ENCODE results near the gene FOXK1. TPM values are rescaled to one million over a fixed set of nuclear protein-coding genes. Genes with fewer than 3 reads are reported as not detected.

The FOXK1 gene
- total RNA-seq, 1 donor from 2014 or later, result 53.6 TPM

- no peak for DNase-seq (ENCODE audit: low read depth)
- Mint-ChIP-seq H3K36me3 (ENCODE audit: low read depth, unreplicated experiment) (peaks cover 11% of the 10 kb centered on the region), H3K27ac (ENCODE audit: unreplicated experiment) (no peak overlapping the region), H3K27me3 (ENCODE audit: low read depth, unreplicated experiment) (no peaks in the 10 kb centered on the region), H3K9me3 (ENCODE audit: unreplicated experiment) (no peaks in the 10 kb centered on the region), H3K4me1 (ENCODE audit: low read depth, unreplicated experiment) (peaks cover 23% of the 10 kb centered on the region), H3K4me3 (ENCODE audit: unreplicated experiment) (no peak overlapping the region)
- Histone ChIP-seq H3K27ac (ENCODE audit: low read depth, low read length) (peak overlapping the region; percentile 74), H3K4me2 (ENCODE audit: low read length) (no peak overlapping the region), H2AFZ (ENCODE audit: low read depth, low read length) (no peak overlapping the region), H3K9ac (ENCODE audit: low read length) (no peak overlapping the region), H4K20me1 (ENCODE audit: insufficient read depth, low read length) (peaks cover 74% of the 10 kb centered on the region), H3K79me2 (ENCODE audit: insufficient read depth, low read length) (peaks cover 99% of the 10 kb centered on the region), H3K27me3 (ENCODE audit: insufficient read depth, low read length) (no peaks in the 10 kb centered on the region), H3K36me3 (ENCODE audit: insufficient read depth, low read length) (no peaks in the 10 kb centered on the region), H3K4me1 (ENCODE audit: insufficient read depth, low read length) (peaks cover 15% of the 10 kb centered on the region), H3K9me3 (ENCODE audit: insufficient read depth, low read depth, low read length) (no peaks in the 10 kb centered on the region), H3K4me3 (ENCODE audit: insufficient read depth, low read depth, low read length) (no peak overlapping the region)
- TF ChIP-seq EZH2 (IDR thresholded peaks at IDR 0.05; ENCODE audit: insufficient read depth, low read length) (no peak), CTCF (IDR thresholded peaks at IDR 0.05; ENCODE audit: insufficient read depth, low read depth, low read length) (no peak)
- FAIRE-seq, result no peak
Observed at GRCh38 chr7:4693749-4694148, 11.7 kb downstream of the FOXK1 start.

- H3K79me2 ChIP-seq (ENCODE audit: insufficient read depth, low read length), result peaks cover 99% of the 10 kb centered on the region
- no peak overlapping the region for H3K4me3 ChIP-seq (ENCODE audit: insufficient read depth, low read depth, low read length)
- no peaks in the 10 kb centered on the region for H3K9me3 ChIP-seq (ENCODE audit: insufficient read depth, low read depth, low read length)
- DNase-seq (ENCODE audit: low read depth) (no peak), FAIRE-seq (no peak)
- no peak overlapping the region for H2AFZ ChIP-seq (ENCODE audit: low read depth, low read length)
- no peak overlapping the region for H3K27ac Mint-ChIP-seq (ENCODE audit: unreplicated experiment)
- H3K4me1 Mint-ChIP-seq (ENCODE audit: low read depth, unreplicated experiment), result peaks cover 22% of the 10 kb centered on the region
- peaks cover 15% of the 10 kb centered on the region for H3K4me1 ChIP-seq (ENCODE audit: insufficient read depth, low read length)
- no peaks in the 10 kb centered on the region for H3K36me3 ChIP-seq (ENCODE audit: insufficient read depth, low read length)
- no peak overlapping the region for H3K4me3 Mint-ChIP-seq (ENCODE audit: unreplicated experiment)
- H3K9me3 Mint-ChIP-seq (ENCODE audit: unreplicated experiment), result no peaks in the 10 kb centered on the region
- no peaks in the 10 kb centered on the region for H3K27me3 Mint-ChIP-seq (ENCODE audit: low read depth, unreplicated experiment)
- TF ChIP-seq EZH2 (IDR thresholded peaks at IDR 0.05; ENCODE audit: insufficient read depth, low read length), result no peak
- TF ChIP-seq CTCF (IDR thresholded peaks at IDR 0.05; ENCODE audit: insufficient read depth, low read depth, low read length), result no peak
- H3K27me3 ChIP-seq (ENCODE audit: insufficient read depth, low read length), result no peaks in the 10 kb centered on the region
- H3K36me3 Mint-ChIP-seq (ENCODE audit: low read depth, unreplicated experiment), result peaks cover 11% of the 10 kb centered on the region
- H3K27ac ChIP-seq (ENCODE audit: low read depth, low read length), result peak overlapping the region; percentile 74
- peak overlapping the region; percentile 65 for H3K4me2 ChIP-seq (ENCODE audit: low read length)
- peaks cover 74% of the 10 kb centered on the region for H4K20me1 ChIP-seq (ENCODE audit: insufficient read depth, low read length)
- peak overlapping the region; percentile 60 for H3K9ac ChIP-seq (ENCODE audit: low read length)
Observed at GRCh38 chr7:4694305-4694704, 12.2 kb downstream of the FOXK1 start.

GRCh38 chr7:4698707-4699275 is 16.7 kb downstream of the FOXK1 start:
- H3K79me2 ChIP-seq (ENCODE audit: insufficient read depth, low read length), result peaks cover 99% of the 10 kb centered on the region
- no peaks in the 10 kb centered on the region for H3K9me3 ChIP-seq (ENCODE audit: insufficient read depth, low read depth, low read length)
- Mint-ChIP-seq H3K36me3 (ENCODE audit: low read depth, unreplicated experiment) (peaks cover 2% of the 10 kb centered on the region), H3K4me1 (ENCODE audit: low read depth, unreplicated experiment) (peaks cover 33% of the 10 kb centered on the region), H3K9me3 (ENCODE audit: unreplicated experiment) (no peaks in the 10 kb centered on the region), H3K4me3 (ENCODE audit: unreplicated experiment) (no peak overlapping the region), H3K27me3 (ENCODE audit: low read depth, unreplicated experiment) (no peaks in the 10 kb centered on the region), H3K27ac (ENCODE audit: unreplicated experiment) (no peak overlapping the region)
- TF ChIP-seq CTCF (IDR thresholded peaks at IDR 0.05; ENCODE audit: insufficient read depth, low read depth, low read length), result no peak
- TF ChIP-seq EZH2 (IDR thresholded peaks at IDR 0.05; ENCODE audit: insufficient read depth, low read length), result no peak
- no peaks in the 10 kb centered on the region for H3K27me3 ChIP-seq (ENCODE audit: insufficient read depth, low read length)
- FAIRE-seq (no peak), DNase-seq (ENCODE audit: low read depth) (no peak)
- H2AFZ ChIP-seq (ENCODE audit: low read depth, low read length), result no peak overlapping the region
- peaks cover 35% of the 10 kb centered on the region for H3K4me1 ChIP-seq (ENCODE audit: insufficient read depth, low read length)
- no peaks in the 10 kb centered on the region for H3K36me3 ChIP-seq (ENCODE audit: insufficient read depth, low read length)
- H3K4me2 ChIP-seq (ENCODE audit: low read length), result no peak overlapping the region
- no peak overlapping the region for H3K4me3 ChIP-seq (ENCODE audit: insufficient read depth, low read depth, low read length)
- H4K20me1 ChIP-seq (ENCODE audit: insufficient read depth, low read length), result peaks cover 67% of the 10 kb centered on the region
- no peak overlapping the region for H3K27ac ChIP-seq (ENCODE audit: low read depth, low read length)
- H3K9ac ChIP-seq (ENCODE audit: low read length), result no peak overlapping the region
